Osteocyte (in vitro differentiated cells): ENCODE data around the gene POLK. TPM values are rescaled to one million over a fixed set of nuclear protein-coding genes. Genes with fewer than 3 reads are reported as not detected.

Source experiments
- DNase-seq: peaks from one replicate; pipeline ENCODE4 v3.0.0; 2021; ENCODE audit warnings: mixed read lengths; ENCODE audit not compliant: unreplicated experiment; ENCODE audit errors: extremely low spot score
- H3K27ac Mint-ChIP-seq: one replicate; pipeline ENCODE4 v1.8.0; 2021; ENCODE audit warnings: mild to moderate bottlenecking, mixed read lengths; ENCODE audit not compliant: unreplicated experiment
- H3K27me3 Mint-ChIP-seq: one replicate; pipeline ENCODE4 v1.8.0; 2021; ENCODE audit warnings: mixed read lengths; ENCODE audit not compliant: unreplicated experiment
- H3K36me3 Mint-ChIP-seq: one replicate; pipeline ENCODE4 v1.8.0; 2021; ENCODE audit warnings: mixed read lengths; ENCODE audit not compliant: unreplicated experiment
- H3K4me1 Mint-ChIP-seq: one replicate; pipeline ENCODE4 v1.8.0; 2021; ENCODE audit warnings: mixed read lengths; ENCODE audit not compliant: unreplicated experiment
- H3K4me3 Mint-ChIP-seq: one replicate; pipeline ENCODE4 v1.8.0; 2021; ENCODE audit warnings: mild to moderate bottlenecking, moderate library complexity, mixed read lengths; ENCODE audit not compliant: unreplicated experiment
- H3K9me3 Mint-ChIP-seq: one replicate; pipeline ENCODE4 v1.8.0; 2021; ENCODE audit warnings: mixed read lengths; ENCODE audit not compliant: unreplicated experiment
- total RNA-seq: library from RNA; stranded (reverse); gene quantifications from 2 replicates; pipeline ENCODE4 v1.2.1, GENCODE V29; 2021
- TF ChIP-seq, protein P1 (sequence below): fragments of 200-600 bp; sonication (generic); IDR thresholded peaks from 2 replicates; pipeline ENCODE4 v1.5.0; 2021; ENCODE audit warnings: antibody characterized with exemption, mild to moderate bottlenecking, moderate library complexity

The POLK gene
- total RNA-seq, 1 donor from 2014 or later, result 28.9 TPM

DNA sequence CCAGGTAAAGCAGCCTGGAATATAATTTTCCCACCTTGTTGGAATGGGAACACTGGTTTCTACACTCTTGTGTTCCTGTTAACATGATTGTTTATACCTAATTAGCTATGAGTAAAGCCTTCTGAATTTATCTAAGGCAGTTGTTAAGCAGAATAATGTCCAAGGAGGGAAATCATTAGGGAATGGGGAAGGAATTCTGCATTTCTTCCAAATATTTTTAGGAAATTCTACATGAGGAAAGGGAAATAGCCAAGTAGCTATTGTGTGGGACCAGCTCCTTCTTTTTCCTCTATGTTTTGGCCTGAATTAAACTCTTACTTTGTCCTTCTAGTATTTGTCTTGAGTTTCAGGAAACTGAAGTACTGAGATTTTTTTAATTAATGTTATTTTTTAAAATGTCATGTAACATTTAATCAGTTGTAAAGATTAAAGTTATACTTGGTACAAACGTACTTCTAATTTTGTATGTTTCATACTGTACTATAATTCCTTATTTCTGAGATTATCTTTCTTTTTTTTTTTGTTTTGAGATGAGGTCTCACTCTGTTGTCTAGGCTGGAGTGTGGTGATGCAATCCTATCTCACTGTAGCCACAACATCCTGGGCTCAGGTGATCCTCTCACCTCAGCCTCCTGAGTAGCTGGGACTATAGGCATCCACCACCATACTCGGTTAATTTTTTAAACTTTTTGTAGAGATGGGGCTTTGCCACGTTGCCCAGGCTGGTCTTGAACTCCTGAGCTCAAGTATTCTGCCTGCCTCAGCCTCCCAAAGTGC lies 128.0 kb downstream of the POLK start:
- H3K36me3 Mint-ChIP-seq, result no peaks in the 10 kb centered on the region
- no peak overlapping the region for H3K27ac Mint-ChIP-seq
- no peak for DNase-seq
- TF ChIP-seq, protein P1, sequence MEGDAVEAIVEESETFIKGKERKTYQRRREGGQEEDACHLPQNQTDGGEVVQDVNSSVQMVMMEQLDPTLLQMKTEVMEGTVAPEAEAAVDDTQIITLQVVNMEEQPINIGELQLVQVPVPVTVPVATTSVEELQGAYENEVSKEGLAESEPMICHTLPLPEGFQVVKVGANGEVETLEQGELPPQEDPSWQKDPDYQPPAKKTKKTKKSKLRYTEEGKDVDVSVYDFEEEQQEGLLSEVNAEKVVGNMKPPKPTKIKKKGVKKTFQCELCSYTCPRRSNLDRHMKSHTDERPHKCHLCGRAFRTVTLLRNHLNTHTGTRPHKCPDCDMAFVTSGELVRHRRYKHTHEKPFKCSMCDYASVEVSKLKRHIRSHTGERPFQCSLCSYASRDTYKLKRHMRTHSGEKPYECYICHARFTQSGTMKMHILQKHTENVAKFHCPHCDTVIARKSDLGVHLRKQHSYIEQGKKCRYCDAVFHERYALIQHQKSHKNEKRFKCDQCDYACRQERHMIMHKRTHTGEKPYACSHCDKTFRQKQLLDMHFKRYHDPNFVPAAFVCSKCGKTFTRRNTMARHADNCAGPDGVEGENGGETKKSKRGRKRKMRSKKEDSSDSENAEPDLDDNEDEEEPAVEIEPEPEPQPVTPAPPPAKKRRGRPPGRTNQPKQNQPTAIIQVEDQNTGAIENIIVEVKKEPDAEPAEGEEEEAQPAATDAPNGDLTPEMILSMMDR, result no peak
- H3K4me1 Mint-ChIP-seq, result no peaks in the 10 kb centered on the region
- H3K9me3 Mint-ChIP-seq, result no peaks in the 10 kb centered on the region
- H3K4me3 Mint-ChIP-seq, result no peak overlapping the region
- no peaks in the 10 kb centered on the region for H3K27me3 Mint-ChIP-seq

DNA sequence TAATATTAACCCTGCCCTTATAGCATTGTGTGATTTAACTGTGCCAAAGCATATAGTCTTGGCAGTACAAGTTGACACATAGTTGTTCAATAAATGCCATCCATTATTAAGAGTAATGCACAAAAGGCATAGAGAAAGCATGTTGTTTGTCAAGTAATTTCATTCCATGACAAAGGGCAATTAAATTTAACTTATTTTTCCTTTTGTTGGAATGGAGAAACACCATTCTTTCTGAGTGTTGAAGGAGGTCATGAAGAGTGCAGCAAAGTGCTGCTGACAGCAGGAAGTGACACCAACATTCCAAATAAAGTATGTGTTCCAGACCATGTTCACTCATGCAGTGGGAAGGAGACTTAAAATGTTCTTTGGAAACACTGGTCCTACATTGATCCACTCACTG lies 128.7 kb downstream of the POLK start:
- Mint-ChIP-seq H3K4me1 (no peaks in the 10 kb centered on the region), H3K36me3 (no peaks in the 10 kb centered on the region), H3K4me3 (no peak overlapping the region), H3K9me3 (no peaks in the 10 kb centered on the region), H3K27me3 (no peaks in the 10 kb centered on the region), H3K27ac (peak overlapping the region; percentile 31)
- TF ChIP-seq, protein P1, result no peak
- no peak for DNase-seq

GRCh38 chr5:75640826-75641225 lies 129.1 kb downstream of the POLK start:
- Mint-ChIP-seq H3K4me1 (no peaks in the 10 kb centered on the region), H3K27ac (no peak overlapping the region), H3K9me3 (no peaks in the 10 kb centered on the region), H3K27me3 (no peaks in the 10 kb centered on the region), H3K36me3 (no peaks in the 10 kb centered on the region), H3K4me3 (no peak overlapping the region)
- no peak for DNase-seq
- TF ChIP-seq, protein P1, result no peak

GRCh38 chr5:75648712-75649111 lies 137.0 kb downstream of the POLK start:
- DNase-seq, result no peak
- TF ChIP-seq, protein P1, result no peak
- Mint-ChIP-seq H3K27me3 (no peaks in the 10 kb centered on the region), H3K9me3 (no peaks in the 10 kb centered on the region), H3K4me1 (no peaks in the 10 kb centered on the region), H3K4me3 (no peak overlapping the region), H3K36me3 (no peaks in the 10 kb centered on the region), H3K27ac (no peak overlapping the region)

Other genes with a start within 250 kb of the POLK start
- gene HMGCR, start 174.7 kb upstream of the POLK start, total RNA-seq, result 44.7 and 50.3 TPM in 2 replicates
- 33.1 and 36.5 TPM in 2 replicates for gene CERT1, start 262 bp upstream of the POLK start, total RNA-seq
- gene ANKDD1B, start 99.6 kb downstream of the POLK start, total RNA-seq, result 0.63 and 0.67 TPM in 2 replicates
- gene POC5, start 205.5 kb downstream of the POLK start, total RNA-seq, result 9.9 and 11.8 TPM in 2 replicates